H7 (cell line): Measurements from ENCODE around the gene BLOC1S5. TPM values are rescaled to one million over a fixed set of nuclear protein-coding genes. Genes with fewer than 3 reads are reported as not detected.
"Not testable (repeated sequence)": the region's sequence is repeated elsewhere in the genome, so short reads cannot be mapped to it uniquely, and the experiment has no call there.

Experiments used
- DNase-seq: peaks from one replicate; pipeline ENCODE4 v3.0.0; 2012
- H3K27me3 ChIP-seq: 2 replicates; pipeline ENCODE4 v1.6.0; 2011; ENCODE audit warnings: mild to moderate bottlenecking, low read length; ENCODE audit not compliant: control insufficient read depth, insufficient read depth
- H3K36me3 ChIP-seq: replicated peaks from 2 replicates; pipeline ENCODE4 v1.5.1; 2011; ENCODE audit warnings: low read length; ENCODE audit not compliant: control insufficient read depth, insufficient read depth
- H3K4me3 ChIP-seq: 2 replicates; pipeline ENCODE4 v1.5.1; 2011; ENCODE audit warnings: low read depth, mild to moderate bottlenecking, control low read depth, low read length, moderate library complexity; ENCODE audit not compliant: insufficient read depth
- total RNA-seq: library from RNA; depleted of rRNA; stranded (reverse); fragments of >200 nt; shearing (Covaris generic); gene quantifications from 2 replicates; pipeline ENCODE4 v1.2.3, GENCODE V29; 2014

Gene BLOC1S5
- total RNA-seq, 1 experiment from 2014 or later, result 15.6 TPM

DNA sequence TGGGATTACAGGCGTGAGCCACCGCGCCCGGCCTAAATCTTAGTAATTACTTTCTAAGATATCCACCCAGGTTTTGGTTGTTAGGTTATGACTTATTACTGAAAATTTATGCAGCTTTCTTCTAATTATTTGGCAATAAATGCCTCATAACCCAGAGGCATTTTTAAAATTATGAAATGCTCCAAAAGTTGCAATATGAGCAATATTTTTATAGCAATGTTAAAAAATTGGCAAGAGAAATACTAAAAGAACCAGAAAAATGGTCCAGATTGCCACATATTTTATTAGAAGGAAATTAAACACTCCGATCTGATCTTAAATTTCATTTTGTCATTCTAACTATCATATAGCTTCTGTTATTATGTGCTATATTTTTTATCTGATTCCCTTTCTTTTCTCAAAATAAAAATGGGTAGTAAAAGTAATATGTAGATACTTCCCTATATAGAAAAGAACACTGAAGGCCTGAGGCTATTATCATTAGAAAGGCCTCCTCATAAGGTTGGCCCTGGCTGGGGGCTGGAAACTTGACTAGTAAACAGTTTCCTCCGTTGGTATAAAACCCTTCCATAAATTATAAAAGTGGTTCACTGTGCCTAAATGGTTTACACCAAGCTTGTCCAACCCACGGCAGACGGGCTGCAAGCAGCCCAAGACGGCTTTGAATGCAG lies 22.1 kb downstream of the BLOC1S5 start:
- no peaks in the 10 kb centered on the region; the same call in 1 of the 2 replicates for H3K36me3 ChIP-seq
- DNase-seq, result no peak
- no peak overlapping the region for H3K4me3 ChIP-seq
- H3K27me3 ChIP-seq, result no peaks in the 10 kb centered on the region

DNA sequence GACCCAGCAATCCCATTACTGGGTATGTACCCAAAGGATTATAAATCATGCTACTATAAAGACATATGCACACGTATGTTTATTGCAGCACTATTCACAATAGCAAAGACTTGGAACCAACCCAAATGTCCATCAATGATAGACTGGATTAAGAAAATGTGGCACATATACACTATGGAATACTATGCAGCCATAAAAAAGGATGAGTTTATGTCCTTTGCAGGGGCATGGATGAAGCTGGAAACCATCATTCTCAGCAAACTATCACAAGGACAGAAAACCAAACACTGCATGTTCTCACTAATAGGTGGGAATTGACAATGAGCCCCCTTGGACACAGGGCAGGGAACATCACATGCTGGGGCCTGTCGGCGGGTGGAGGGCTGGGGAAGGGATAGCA lies 30.1 kb downstream of the BLOC1S5 start:
- H3K4me3 ChIP-seq, DNase-seq, H3K27me3 ChIP-seq, H3K36me3 ChIP-seq: not testable (repeated sequence)

DNA sequence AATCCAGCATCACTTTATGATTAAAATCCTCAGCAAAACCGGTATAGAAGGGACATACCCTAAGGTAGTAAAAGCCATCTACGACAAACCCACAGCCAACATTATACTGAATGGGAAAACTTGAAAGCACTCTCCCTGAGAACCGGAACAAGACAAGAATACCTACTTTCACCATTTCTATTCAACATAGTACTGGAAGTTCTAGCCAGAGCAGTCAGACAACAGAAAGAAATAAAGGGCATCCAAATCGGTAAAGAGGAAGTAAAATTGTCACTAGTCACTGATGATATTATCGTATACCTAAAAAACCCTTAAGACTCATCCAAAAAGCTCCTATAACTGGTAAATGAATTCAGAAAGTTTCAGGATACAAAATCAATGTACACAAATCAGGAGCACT lies 33.3 kb downstream of the BLOC1S5 start:
- Histone ChIP-seq H3K27me3 (no peaks in the 10 kb centered on the region), H3K36me3 (no peaks in the 10 kb centered on the region), H3K4me3 (no peak overlapping the region)
- no peak for DNase-seq

DNA sequence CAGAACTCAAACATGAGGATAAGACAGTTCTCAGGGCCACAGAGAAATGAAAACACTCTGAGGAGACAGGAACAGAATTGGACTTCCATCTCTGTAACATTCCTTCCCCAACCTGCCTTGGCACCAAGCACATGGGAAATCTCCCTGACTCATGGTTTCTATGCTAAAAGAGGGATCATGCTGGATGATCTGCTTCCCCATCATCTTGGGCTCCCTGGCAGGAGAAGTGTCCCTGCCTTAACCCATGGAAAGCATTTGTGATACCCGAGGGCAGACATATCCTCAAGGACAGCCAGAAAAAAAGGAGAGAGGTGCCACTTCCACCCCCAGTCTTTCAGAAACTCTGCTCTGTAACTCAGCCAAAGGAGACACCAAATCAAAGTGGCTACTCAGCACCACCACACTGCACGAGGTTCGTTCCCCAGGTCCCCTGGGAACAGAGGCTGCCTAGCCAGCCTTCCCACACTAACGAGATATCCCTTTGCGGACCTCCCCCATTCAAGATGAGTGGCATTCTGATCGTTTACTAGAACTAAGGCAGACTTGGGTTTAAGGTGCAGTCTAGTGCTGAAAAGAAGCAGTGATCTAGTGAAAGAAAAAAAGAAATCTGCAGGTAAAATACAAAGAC lies 34.8 kb downstream of the BLOC1S5 start:
- no peak overlapping the region for H3K4me3 ChIP-seq
- no peak for DNase-seq
- H3K27me3 ChIP-seq, result no peaks in the 10 kb centered on the region
- H3K36me3 ChIP-seq, result no peaks in the 10 kb centered on the region

DNA sequence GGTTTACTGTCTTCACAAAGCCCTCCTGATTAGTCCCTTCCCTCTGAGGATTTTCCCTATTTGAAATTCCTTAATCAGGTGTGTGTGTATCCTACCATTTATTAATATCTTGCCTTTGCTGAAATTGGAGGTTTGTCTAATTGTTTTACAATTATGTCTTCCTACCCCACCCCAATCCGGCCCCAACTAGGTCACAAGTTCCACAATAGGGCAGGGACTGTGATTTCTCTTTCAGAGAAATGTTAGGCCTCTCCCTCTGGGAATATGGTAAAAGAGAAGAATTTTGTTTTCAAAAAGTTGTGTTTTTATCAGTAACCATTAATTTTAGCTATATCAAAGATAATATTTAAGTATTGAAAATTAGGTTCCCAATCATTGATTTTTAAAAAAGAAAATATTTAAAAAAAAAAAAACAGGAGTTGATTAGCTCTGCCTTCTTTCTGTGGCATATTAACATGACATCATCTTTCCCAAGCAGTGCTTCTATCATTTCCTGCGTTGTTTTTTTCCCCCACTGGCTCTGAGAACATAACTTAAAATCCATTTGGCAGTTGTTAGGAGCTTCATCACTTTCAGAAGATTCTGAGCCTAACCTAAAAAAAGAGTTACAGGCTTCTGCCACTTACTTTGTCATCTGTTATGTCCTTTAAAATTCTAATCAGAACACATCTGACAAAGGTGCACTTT lies 36.1 kb downstream of the BLOC1S5 start:
- H3K36me3 ChIP-seq, result no peaks in the 10 kb centered on the region
- no peak overlapping the region for H3K4me3 ChIP-seq
- no peaks in the 10 kb centered on the region for H3K27me3 ChIP-seq
- DNase-seq, result no peak

DNA sequence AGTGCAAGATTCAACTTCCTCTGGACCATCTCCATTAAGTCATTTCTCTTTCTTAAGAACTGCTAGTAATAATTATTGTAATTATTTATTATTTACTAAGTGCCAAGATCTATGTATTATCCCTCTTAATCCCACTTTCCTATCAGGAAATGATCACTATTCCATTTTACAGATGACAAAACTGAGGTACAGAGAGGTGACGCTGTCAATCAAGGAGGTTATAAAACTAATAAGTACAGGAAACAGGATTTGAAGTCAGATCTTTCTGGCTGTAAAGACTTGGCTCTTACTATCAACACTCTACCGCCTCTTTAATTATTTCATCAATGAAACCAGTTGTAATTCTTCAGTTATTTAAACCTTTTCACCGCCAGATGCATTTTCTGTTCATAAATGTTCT lies 37.4 kb downstream of the BLOC1S5 start:
- Histone ChIP-seq H3K4me3 (no peak overlapping the region), H3K36me3 (no peaks in the 10 kb centered on the region), H3K27me3 (no peaks in the 10 kb centered on the region)
- DNase-seq, result no peak

DNA sequence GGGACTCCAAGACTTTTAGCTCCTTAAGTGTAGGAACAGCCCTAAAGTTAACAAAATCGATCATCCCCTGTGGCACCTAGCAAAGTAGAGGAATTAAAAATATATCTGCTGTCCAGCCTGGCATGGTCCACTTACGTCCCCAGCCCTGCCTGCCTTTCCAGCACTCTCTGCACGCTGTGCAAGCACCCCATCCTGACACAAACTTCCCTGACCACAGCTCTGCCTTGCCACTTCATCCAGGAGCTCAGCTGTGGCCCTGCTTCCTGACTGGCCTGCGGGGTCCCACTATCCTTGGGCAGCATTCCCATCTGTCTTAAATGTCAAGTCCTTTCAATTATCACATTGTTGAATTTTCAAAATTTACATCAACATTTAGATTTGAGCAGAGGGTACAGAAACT lies 39.0 kb downstream of the BLOC1S5 start:
- no peak for DNase-seq
- no peaks in the 10 kb centered on the region for H3K27me3 ChIP-seq
- H3K36me3 ChIP-seq, result no peaks in the 10 kb centered on the region
- no peak overlapping the region for H3K4me3 ChIP-seq

DNA sequence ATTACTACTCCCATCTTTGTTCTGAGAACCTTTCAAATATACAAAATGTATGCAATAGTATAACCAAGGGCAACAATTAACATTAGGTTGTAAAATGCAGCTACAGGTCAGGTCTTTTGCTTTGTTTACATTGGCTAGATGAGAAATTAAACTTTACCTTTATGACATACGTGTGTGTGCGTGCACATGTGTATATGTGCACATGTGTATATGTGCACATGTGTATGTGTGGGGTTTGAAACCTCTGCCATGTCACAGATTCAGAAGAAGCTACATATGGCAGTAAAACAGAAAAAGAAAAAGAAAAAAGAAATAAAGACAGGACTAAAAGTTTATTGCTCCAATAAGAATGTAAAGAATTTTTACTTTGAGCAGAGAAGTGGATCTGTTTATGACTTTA lies 40.6 kb downstream of the BLOC1S5 start:
- H3K36me3 ChIP-seq, result no peaks in the 10 kb centered on the region
- H3K27me3 ChIP-seq, result no peaks in the 10 kb centered on the region
- H3K4me3 ChIP-seq, result no peak overlapping the region
- DNase-seq, result no peak

DNA sequence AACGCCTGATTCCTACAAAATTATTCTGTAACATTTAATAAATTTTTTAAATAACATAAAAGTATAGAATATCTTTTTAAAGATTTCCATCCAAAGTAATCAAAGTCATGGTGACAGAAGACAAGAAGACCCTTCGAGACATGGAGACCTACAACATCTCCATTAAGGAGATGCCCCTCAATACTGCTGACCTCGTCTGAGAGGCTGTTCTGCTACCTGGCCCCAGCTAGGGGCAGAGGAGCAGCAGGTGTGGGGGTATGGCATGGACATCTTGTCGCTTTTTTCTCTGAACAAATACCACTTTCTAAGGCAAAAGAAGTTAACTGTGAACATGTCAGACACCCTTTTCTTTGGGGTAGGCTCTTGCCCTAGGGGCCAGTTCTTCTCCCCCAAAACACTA lies 44.1 kb downstream of the BLOC1S5 start:
- no peak overlapping the region for H3K4me3 ChIP-seq
- no peak for DNase-seq

DNA sequence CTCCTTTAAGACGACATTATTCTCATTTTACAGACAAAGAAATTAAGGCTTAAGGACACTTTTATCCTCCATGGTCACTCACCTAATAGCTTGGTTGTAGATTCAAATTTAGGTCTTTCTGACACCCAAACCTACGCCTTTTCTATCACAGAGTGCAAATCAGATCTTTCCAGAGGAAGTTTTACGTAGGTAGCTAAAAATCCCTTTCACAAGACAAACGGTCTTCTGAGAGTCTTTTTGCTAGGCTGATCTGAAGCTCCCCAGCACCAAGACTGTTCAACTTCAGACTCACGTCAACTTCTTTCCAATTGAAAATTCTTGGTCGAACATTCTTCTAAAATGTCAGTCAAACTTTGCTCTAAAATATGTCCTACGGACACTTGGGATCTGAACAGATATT lies 46.5 kb downstream of the BLOC1S5 start:
- Histone ChIP-seq H3K27me3 (no peaks in the 10 kb centered on the region), H3K36me3 (no peaks in the 10 kb centered on the region), H3K4me3 (no peak overlapping the region)
- DNase-seq, result no peak

More for the DNA sequence above, 44.1 kb downstream of the BLOC1S5 start:
- H3K36me3 ChIP-seq, result no peaks in the 10 kb centered on the region
- H3K27me3 ChIP-seq, result no peaks in the 10 kb centered on the region

DNA sequence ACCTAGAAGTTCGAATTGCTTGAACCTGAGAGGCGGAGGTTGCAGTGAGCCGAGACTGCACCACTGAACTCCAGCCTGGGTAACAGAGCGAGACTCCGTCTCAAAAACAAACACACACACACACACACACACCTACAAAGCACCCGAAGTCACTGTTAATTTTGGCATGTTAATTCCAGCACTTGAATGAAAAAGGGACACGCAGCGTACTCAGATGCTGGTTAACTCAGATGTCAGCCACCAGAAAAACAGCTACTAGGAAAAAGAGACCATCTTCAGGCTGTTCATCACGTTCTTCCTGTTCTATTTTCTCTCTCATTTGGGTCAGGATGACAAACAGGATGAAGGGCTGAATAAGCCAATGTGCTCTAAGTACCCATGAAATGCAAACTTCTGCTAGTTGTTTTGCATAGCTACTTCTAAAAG lies 46.9 kb downstream of the BLOC1S5 start:
- Histone ChIP-seq H3K36me3 (no peaks in the 10 kb centered on the region), H3K4me3 (no peak overlapping the region), H3K27me3 (no peaks in the 10 kb centered on the region)
- no peak for DNase-seq

DNA sequence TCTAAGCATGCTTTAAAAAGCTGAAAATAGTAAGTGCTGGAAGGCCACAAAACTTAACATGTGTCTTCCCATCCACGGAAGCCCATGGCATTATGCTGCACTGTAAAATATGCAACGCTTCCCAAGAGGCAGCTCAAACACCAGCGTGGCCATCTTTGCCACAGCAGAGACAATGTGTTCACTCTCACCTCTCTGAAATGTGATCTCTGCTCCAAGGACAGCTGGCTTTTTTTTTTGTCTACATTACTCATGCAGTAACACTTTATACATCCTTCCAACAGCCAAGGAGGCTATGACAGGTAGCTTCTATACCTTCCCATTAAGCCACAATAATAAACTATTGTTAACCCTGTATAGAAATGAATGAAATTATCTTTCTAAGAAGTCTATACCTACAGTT lies 49.2 kb downstream of the BLOC1S5 start:
- no peak overlapping the region for H3K4me3 ChIP-seq
- H3K36me3 ChIP-seq, result no peaks in the 10 kb centered on the region
- DNase-seq, result no peak
- no peaks in the 10 kb centered on the region for H3K27me3 ChIP-seq

DNA sequence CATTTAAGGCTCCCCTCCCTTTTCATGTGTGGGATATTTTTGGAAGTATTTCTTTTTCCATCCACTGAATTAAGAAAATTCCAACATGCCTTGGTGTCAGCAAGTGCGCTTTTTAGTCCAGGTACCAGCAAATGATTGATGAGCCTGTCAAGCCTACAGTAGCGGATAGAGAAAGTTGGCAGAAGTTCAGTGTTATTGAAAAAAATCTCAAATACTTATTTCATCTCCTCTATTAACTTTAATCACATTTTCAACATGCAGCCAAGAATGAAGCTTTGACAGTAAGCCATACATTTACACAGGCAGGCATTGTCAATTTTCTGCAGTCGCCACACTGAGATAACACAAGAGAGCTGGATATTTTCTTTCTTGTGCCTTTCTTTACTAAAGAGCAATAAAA lies 50.4 kb downstream of the BLOC1S5 start:
- Histone ChIP-seq H3K4me3 (no peak overlapping the region), H3K27me3 (no peaks in the 10 kb centered on the region), H3K36me3 (no peaks in the 10 kb centered on the region)
- no peak for DNase-seq

DNA sequence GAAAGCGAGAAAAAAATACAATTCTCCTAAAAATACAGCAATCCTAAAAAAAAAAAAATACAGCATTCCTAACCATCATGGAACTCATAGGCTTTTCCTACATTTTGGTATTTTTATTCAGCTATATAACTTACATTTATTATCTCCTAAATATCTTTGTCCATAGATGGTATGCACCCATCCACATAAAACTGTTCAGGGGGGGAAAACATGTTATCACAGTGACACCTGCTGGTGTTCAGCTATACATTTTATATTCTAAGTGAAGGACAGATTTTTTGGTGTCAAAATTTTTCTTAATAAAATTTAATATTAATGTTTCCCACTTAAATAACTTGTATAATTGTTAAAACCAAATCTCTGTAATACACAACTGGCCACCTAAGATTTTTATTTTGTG lies 58.0 kb downstream of the BLOC1S5 start:
- DNase-seq, result no peak
- H3K36me3 ChIP-seq, result no peaks in the 10 kb centered on the region
- no peaks in the 10 kb centered on the region for H3K27me3 ChIP-seq
- H3K4me3 ChIP-seq, result no peak overlapping the region

DNA sequence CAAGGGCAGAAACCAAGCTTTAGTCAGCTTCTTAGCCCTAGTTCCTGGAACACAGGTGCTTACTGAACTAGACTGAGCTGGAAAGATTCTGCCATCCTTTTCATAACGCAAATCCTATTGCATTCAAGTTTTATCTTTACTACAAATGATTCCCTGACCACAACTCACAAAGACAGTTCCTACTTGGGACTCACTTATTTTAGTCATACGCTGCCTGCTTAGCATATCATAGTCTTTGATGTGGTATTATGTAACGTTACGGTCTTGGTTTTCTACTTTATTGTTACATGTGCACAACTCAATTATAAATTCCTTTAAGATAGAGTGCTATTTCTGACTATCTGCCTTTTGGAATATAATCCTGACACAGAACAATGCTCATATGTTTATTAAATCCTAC lies 59.1 kb downstream of the BLOC1S5 start:
- no peak for DNase-seq

More for the DNA sequence above, 59.1 kb downstream of the BLOC1S5 start:
- Histone ChIP-seq H3K4me3 (no peak overlapping the region), H3K27me3 (no peaks in the 10 kb centered on the region), H3K36me3 (no peaks in the 10 kb centered on the region)
